Daoy (cell line): ENCODE results near the gene TARS3. TPM values are rescaled to one million over a fixed set of nuclear protein-coding genes. Genes with fewer than 3 reads are reported as not detected.
"Not testable (repeated sequence)": the region's sequence is repeated elsewhere in the genome, so short reads cannot be mapped to it uniquely, and the experiment has no call there.

Source experiments
- DNase-seq: peaks from one replicate; pipeline ENCODE4 v3.0.0-alpha.2; 2015; ENCODE audit warnings: low read depth
- total RNA-seq: library from RNA; depleted of rRNA; stranded (reverse); fragments of >200 nt; shearing (Covaris generic); gene quantifications from 2 replicates; pipeline ENCODE4 v1.2.3, GENCODE V29; 2014

Gene TARS3
- total RNA-seq, 1 experiment from 2014 or later = 6.2 TPM

DNA sequence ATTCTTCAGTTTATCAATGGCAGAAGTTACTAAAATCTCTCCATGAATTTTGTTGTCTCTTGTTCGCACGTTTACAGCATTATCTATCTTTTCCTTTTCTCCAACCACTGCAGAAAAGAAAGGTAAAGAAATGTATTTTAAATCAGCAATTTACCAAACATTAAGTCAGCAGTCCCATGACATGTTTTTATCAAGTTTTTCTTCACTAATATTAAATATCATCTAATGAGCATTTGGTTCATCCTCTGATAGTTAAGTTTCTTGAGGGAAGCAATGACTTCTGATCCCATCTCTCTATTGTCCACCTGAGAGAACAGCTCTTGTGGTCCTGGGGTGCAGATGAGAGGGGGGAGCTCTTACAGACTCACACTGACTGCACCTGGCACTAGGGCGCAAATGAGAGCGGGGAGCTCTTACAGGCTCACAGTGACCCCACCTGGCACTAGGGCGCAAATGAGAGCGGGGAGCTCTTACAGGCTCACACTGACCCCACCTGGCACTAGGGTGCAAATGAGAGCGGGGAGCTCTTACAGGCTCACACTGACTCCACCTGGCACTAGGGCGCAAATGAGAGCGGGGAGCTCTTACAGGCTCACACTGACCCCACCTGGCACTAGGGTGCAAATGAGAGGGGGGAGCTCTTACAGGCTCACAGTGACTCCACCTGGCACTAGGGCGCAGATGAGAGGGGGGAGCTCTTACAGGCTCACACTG is 69.5 kb downstream of the TARS3 start:
- not testable (repeated sequence) for DNase-seq

DNA sequence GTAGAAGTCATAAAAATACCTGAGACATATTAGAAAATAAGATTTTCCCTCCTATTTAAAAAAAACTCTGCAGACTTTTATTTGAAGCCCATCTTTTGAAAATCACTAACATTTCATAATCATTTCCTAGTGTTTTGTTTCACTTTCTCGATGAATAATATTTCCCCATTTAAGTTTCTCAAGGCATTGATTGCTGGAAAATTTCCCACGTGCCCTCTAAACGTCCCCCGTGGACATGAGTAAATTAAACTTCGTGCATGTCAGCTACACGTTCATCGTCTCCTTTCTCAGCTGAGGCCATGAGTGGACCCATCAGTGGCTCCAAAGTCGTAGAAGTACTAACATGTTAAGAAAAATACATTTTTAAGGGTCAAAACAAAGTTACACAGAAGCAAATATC is 70.1 kb downstream of the TARS3 start:
- DNase-seq = no peak

DNA sequence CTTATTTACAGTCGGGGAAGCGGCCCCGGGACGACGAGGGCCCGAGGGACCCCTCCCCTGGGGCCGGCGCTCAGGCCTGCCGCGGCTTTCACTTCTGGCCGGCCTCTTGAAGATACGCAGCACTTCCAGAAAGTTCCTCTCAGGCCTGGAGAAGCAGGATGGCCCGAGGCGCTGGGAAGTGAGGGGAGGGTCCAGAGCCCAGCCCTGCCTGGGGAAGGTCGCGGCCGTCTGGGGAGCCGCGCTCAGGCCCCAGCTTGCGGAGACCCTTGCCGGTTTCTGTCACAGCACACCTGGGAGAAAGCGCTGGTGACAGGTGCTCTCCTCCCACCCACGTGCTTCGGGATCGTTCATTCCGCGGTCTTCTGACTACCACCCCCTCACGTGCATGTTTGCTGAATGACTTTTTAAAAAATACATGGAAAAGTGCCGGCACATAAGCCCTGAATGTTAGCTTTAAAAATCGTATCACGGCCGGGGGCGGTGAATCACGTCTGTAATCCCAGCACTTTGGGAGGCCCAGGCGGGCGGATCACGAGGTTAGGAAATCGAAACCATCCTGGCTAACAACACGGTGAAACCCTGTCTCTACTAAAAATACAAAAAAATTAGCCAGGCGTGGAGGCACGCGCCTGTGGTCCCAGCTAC is 71.4 kb downstream of the TARS3 start:
- no peak for DNase-seq

DNA sequence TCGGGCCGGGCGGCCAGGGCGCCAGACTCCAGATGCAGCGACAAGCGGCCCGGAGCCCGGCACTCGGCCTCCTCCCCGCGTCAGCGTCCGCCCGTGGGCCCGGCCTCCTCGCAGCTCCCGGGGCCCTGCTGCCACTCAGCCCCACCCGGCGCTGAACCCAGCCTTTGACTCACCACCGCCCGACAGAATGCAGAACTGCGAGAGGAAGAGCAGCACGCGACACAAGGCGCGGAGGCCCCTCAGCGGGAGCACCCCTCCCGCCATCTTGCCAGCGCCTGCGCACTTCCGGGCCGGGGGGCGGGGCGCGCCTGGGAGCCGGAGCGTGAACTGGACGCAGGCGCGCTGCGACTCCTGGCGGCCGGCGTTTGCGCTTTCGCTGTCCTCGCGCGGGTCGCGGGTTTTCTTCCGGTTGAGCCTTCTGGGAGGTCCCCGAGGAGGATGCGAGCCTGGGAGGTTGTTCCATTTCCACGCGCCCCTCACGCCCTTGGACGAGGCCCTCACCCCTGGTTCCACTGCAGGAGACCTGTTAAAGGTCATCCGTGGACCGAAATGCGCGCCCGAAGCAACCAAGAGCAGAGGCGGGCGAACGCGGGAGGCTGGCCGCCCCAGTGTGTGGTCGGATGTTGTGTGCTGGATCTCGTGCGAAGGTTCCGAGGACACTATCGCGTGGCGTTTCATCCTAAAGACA is 72.0 kb downstream of the TARS3 start, which contains the start of gene TM2D3:
Gene TM2D3 (minus strand): TSS at position 284 of the 688 bp plus-strand sequence. CDS start 20 bp downstream, at position 264.
- peak; percentile 94 for DNase-seq

DNA sequence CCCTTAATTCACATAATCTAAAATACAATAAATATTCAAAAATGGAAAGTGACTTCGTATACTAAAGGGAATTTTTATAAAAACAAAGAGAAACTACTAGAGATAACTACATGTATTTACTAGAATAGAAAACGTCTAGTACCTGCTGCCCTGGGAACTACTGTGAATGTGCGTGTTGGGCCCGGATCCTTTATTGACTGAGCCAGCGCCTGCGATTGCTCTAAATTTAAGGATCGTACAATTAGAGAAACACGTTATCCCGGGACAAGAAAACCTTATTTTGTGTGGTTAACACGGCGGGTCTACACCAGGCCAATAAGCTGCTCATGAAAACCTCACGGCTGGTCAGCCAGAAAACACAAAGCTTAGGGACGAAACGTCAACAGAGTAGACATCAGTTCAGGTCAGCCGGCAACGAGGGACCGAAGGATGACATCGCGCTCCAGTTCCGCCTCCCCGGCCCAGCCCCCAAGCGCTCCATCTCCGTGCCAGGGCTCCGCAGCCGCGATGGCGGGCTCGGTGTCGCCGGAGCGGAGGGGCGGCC is 72.6 kb downstream of the TARS3 start:
- no peak for DNase-seq

DNA sequence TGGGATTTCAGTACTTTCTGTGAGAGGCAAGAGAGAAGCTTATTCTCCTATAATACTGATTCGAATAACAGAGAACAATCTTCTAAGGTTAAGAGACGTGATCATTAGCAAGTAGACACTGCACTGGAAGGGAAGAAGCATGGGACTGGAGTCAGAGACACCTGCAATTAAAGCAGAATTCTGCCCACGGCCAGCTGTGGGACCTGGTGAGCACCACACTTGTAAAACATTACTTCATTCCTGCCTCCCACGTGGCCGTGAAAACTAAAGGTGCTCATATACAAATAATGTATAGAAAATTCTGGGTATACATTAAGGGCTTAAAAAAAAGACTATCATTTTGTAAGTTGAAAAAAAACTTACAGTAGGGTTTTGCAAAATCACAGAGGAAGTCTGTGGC is 74.1 kb downstream of the TARS3 start:
- DNase-seq = no peak

DNA sequence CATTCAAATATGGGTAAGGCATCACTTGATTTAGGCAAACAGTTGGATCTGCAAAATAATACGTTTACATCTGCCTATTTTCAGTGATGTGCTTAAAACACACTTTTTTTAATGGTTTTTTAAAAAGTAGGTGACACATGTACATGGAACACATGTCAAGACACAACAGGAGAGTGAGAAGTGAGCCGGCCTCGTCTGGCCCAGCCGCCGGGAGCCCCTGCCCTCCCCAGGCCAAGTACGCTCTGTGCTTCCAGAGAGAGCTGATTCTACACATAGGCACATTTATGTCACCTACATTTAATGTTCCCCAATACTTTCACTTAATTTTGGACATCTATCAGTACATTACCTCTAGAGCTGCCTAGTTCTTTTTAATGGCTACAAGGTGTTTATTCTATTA is 75.9 kb downstream of the TARS3 start:
- DNase-seq = no peak

- no peak for DNase-seq
These were observed 77.0 kb downstream of the TARS3 start for GRCh38 chr15:101647251-101647650.

GRCh38 chr15:101646672-101647071 is 77.6 kb downstream of the TARS3 start:
- DNase-seq = no peak

GRCh38 chr15:101642361-101642760 is 81.9 kb downstream of the TARS3 start:
- DNase-seq = no peak

DNA sequence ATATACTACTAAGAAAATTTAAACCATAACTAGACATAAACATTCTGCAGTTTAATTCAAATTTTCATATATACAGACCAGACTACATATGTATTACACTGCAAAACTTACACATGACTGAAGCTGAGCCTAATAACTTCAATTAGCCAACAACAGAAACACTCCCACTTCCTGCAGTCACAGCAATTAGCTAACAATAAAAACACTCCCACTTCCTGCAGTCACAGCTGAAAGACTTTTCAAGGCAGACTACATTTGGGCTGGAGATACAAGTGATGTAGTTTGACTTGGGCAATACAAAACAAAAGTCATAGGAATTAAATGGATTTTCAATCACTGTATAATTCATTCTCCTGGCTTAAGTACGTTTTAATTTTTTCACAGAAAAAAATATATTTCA is 82.4 kb downstream of the TARS3 start:
- no peak for DNase-seq

- peak; percentile 59 for DNase-seq
These were observed 83.0 kb downstream of the TARS3 start for GRCh38 chr15:101641129-101641764.

- DNase-seq = no peak
These were observed 84.6 kb downstream of the TARS3 start for GRCh38 chr15:101639667-101640066.

- DNase-seq = no peak
These were observed 86.4 kb downstream of the TARS3 start for GRCh38 chr15:101637919-101638318.

GRCh38 chr15:101637516-101637915 is 86.8 kb downstream of the TARS3 start:
- DNase-seq = no peak

GRCh38 chr15:101637038-101637437 is 87.2 kb downstream of the TARS3 start:
- DNase-seq = no peak

DNA sequence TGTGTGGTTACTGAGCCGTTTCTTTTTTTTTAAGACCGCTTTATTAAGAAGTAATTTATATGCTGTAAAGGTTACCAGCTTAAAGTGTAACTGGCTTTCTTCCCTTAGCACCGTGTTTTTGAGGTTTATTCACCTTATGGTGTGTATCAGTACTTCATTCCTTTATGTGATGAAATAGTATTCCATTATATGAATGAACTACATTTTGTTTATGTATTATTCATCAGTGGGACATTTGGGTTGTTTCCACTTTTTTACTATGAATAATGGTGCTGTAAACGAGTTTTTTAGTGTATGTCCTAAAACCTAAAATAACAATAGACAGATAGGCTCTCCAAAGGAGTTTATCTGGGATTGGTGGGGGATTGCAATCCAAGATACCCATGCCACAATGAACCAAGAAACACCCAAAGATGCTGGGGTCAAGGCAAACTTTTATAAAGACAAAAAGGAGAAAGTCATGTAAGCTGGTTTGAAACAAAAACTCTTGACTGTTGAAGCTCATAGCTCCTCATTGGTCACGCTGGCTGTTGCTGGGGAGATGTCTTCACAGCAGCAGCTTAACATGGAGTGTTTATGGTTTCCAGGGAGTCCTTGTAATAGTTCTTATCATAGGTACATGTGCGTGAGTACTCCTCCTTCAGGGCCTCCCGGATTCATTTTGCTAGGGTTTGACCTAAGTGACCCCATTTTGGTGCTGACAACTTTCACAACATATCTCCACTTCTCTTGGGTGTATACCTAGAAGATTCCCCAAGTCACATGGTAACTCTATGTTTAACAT is 88.1 kb downstream of the TARS3 start:
- DNase-seq = no peak

DNA sequence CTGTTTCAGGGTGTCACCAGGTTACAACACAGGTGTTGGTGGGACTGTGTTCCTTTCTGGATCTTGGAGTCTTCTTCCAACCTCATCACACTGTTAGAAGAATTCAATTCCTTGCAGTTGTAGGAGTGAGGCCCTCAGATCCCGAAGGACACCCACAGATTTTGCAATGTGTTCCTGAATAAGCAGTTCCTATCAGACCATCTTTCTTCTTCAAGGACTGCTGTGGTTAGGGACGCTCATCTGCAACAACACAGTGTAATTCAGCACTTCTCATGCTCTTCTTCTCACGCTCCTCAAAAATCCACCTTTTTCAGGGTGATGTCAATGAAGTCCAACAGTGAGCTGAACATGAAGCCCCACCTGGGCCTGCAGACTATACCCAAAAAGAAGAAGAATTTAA is 90.9 kb downstream of the TARS3 start:
- no peak for DNase-seq

GRCh38 chr15:101626729-101627128 is 97.5 kb downstream of the TARS3 start:
- DNase-seq = not testable (repeated sequence)

DNA sequence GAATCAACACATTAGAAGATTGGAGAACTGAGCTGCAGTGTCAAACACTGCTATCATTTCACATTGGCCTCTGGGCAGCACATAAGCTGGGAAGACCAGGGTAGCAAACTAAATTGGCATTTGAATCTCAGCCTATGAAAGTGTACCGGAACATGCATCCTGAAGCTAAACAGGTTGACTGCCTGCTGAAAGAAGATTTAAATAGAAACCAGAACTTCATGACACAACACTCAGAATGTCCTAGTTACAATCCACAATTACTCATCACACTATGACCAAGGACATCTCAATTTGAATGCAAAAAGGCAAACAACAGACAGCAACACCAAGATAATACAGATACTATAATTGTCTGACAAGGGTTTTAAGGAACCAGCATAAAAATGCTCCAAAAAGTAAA is 98.3 kb downstream of the TARS3 start:
- no peak for DNase-seq

DNA sequence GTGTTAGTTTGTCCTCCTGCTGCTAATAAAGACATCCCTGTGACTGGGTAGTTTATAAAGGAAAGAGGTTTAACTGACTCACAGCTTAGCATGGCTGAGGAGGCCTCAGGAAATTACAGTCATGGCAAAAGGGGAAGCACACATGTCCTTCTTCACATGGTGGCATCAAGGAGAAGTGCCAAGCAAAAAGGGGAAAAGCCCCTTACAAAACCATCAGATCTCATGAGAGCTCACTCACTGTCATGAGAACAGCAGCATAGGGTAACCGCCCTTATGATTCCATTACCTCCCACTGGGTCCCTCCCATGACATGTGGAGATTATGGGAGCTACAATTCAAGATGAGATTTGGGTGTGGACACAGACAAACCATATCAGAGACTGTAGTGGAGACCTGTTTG is 99.1 kb downstream of the TARS3 start:
- DNase-seq = no peak
